CD1c-positive myeloid dendritic cell (primary cell): ENCODE measurements around the gene GRK7.
A peak's percentile ranks its signal among the peaks of the same experiment; 100 is the strongest.
"Not testable (repeated sequence)": the region's sequence is repeated elsewhere in the genome, so short reads cannot be mapped to it uniquely, and the experiment has no call there.

Experiments used
- DNase-seq: peaks from one replicate; pipeline ENCODE4 v3.0.0-alpha.2; 2016; ENCODE audit errors: extremely low spot score

The GRK7 gene

DNA sequence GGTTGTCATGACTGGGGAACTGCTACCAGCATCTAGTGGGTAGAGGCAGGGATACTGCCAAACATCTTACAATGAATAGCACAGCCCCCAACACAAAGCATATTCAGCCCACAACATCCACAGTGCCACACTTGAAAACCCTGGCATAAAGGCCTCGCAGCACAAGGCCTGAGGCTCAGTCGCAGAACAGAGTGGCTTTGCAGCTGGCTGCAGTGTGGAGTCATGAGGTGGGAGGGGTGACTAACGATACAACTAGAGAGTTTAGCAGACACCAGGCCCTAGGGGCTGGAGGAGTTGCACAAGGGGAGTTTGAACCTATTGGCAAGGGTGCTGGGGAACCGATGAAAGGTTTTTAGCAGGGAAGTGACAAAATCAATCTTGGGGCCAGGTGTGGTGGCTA lies 32.1 kb downstream of the GRK7 start:
- DNase-seq, result no peak

DNA sequence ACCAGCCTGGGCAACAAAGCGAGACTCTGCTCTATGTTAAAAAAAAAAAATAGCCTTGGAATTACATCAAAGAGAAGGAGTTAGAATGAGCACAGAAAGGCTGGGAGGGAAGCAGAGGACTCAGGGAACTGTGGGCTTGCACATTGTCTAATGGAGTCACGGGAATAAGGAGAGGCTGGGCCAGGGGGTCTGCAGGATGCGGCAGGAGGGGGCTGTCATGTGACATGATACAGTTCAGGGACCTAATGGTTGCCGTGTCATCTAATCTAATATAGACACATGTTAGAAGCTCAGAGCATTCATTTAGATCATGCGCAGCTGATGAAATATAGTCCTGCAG lies 32.5 kb downstream of the GRK7 start:
- DNase-seq, result no peak

DNA sequence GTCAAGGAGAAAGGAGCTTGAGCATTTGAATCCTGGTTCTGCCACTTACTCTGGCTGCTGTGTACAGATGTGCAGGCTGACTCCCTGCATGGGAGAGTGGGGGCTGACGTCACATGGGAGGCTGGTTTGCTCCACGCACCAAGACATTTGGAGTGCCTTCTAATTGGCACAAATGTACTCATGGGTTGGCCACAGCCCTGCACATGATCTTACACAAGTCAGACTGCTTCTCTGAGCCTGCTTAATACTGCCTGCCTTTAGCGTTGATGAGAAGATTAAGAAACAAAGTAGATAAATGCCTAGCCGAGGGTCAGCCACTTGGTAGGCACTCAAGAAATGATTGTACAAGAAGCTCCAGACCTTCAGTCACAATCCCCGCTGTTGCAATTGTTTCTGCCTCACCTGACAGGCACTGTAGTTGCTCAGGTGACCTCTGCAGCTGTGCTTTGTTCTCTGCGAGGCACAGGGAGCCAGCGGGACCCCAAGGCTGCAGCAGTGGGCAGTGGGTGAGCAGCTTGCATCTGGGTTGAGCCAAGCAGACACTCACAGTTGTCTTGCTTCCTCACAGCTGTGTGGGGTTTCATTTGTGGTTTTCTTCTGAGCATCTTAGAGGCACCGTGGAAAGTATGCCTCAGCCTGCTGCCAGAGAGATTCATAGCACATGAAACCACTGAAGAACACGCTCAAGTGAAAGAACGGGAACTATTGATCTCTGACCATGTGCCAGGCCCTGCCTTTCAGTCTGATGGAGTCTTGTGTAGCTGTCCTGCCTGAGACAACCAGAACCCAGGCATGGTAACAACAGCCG lies 33.1 kb downstream of the GRK7 start:
- DNase-seq, result peak; percentile 66

DNA sequence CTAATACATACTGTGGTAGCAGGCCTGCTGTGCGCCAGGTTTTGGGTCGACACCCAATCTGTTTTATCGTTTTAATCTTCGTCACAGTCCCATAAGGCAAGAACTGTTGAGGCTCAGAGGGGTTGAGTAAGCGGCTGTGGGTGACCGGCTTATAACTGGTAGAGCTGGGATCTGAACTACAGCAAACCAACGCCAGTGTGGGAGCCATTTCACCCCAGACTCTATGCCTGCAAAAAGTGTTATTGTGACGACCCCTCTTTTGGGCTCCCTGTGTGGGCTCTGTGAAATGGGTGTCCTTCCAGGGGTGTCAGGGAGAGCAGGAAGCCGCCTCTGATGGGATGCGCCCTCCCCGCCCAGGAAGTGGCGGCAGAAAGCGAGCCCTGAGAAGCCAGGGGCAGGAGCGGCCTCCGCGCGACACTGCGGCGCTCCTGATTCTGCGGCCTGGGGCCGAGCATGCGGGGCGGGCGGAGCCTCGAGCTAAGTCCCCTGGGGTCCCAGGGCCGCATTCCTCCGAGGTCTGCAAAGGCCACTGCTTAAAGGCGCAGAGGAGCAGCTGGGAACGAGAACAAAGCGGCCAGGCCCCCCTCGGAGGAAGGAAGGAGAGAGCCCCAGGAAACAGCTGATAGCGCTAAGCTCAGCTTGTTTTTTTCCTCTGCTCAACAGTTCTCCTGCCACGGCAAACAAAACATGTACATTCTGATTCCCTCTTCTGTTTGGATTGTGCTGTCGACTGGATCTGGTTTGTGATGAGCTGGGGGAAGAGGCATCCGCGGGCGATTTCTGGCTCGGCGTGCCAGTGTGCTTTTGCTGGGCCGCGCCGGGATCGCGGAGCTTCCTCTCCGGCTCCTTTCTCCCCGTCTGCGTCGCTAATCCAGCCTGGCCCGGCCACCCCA lies 33.9 kb downstream of the GRK7 start:
- peak; percentile 26 for DNase-seq

DNA sequence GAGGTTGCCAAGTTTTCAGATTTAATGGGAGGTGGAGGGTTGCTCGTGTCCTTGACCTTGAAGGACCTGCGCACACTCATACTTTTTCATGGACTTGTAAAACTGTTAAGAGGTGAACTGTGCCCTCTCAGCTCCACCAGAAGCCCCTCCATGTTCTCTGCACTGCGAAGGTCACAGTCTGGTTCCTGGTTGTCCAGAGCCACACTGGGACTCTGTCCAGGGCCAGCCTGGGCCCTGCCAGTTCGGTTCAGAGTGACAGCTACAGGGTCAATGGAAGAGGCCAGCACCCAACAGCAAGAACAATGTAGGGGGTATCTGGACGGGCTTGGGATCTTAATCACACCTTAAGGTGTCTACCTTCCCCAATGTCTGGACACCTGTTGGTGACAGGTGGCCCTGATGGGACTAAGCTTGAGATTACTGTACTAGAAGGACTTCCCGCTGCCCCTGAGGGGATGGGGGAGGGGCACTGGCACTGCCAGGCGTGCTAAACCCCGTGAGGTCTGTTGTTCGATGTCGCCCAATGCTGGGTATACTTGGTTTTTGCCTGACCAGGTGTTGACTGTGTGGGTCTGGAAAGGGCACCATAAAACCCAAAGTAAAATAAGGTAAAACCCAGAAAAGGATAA lies 34.7 kb downstream of the GRK7 start:
- no peak for DNase-seq

DNA sequence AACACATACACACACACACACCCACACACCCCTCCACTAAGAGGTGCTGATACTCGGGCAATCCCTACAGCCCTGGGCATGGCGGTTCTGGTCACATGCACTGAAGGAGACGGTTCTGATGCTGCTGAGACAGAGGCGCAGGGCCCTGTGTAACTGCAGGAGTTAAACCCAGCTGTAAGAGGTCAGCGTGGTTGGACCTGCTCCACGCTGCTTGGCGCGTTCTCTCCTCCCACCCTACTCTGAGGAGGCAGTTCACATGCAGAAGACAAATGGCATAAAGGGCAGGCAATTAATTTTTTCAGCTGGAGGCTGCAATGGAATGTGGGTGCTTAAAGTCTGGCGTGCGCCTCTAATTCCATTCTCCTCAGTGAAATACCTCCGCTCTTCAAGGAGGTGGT lies 35.2 kb downstream of the GRK7 start:
- DNase-seq, result no peak

DNA sequence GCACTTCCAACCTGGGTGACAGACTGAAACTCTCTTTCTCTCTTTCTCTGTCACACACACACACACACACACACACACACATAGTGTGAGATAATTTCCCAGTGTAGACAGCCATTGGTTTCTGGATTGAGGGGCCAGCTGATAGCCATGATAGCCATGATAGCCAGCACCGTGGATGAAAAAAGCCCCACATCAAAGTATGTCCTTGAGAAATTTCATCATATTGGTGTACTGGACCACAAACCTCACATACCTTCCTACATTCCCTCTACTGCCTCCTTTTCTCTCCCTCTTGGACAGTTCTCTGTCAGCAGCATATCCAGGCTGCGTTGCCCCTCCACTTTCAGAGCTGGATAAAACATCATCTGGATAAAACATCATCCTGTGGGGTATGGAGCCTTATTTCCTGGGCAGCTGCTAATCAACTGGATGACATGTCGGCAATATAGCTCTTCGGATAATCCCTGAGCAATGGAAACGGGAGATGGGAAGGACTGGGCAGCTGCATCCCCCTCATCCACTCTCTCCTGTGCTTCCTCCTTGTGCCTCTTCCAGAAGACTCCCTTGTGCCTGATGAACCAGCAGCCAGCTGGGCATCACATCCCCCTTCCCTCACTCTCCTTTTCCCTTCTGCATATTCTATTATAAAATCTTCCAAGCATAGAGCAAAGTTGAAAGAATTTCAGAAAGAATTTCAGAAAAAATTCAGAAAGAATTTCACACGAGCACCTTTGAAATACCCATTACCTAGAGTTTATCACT lies 39.3 kb downstream of the GRK7 start:
- no peak for DNase-seq

DNA sequence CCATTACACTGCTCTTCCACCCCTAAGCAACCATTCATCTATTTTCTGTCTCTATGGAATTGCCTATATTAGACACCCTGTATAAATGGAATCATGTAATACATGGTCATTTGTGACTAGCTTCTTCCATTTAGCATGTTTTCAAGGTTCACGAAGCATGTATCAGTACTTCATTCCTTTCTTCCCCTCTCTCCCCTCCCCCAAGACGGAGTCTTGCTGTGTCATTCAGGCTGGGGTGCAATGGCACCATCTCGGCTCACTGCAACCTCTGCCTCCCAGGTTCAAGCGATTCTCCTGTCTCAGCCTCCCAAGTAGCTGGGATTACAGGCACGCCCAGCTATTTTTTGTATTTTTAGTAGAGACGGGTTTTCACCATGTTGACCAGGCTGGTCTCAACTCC lies 40.3 kb downstream of the GRK7 start:
- not testable (repeated sequence) for DNase-seq

DNA sequence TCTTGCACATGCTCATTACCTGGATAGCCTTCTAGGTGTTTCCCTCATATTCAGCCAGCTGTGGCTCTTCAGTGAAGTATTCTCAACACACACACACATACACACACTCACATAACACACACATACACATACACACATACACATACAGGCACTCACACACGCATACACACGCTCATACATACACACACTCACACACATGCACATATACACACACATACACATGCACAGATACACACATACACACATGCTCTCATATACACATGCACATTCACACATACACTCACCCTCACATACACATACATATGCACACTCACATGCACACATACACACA lies 41.2 kb downstream of the GRK7 start:
- no peak for DNase-seq

DNA sequence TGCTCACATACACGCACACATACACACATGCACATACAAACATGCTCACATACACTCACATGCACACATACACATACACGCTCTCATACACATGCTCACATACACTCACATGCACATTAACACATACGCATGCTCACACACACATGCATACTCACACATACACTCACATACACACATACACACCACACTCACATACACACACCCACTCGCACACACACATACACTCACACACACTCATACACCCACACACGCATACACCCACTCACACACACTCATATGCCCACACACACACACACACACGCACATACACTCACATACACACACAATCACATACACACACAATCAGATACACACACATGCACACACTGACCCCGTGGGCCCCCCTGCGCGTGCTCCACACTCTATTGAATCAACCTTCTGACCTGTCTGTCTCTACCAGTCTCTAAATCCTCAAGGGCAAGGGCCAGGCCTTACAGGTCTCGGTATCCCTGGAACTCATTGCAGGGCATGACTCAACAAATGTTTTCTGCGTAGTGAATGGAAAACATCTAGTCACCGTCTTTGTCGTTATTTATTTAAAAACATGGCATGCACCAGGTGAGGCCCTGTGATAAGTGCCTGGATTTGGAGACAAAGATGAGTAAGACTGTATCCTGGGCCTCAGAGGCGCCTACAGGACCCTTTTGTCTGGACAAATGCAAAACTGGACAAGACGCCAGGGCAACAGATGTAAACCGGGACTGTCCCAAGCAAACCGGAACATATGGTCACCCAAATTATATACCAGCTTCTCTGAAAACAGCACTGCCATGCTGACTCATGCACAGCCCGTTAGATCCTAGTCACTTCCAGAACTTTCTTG lies 41.8 kb downstream of the GRK7 start:
- no peak for DNase-seq

DNA sequence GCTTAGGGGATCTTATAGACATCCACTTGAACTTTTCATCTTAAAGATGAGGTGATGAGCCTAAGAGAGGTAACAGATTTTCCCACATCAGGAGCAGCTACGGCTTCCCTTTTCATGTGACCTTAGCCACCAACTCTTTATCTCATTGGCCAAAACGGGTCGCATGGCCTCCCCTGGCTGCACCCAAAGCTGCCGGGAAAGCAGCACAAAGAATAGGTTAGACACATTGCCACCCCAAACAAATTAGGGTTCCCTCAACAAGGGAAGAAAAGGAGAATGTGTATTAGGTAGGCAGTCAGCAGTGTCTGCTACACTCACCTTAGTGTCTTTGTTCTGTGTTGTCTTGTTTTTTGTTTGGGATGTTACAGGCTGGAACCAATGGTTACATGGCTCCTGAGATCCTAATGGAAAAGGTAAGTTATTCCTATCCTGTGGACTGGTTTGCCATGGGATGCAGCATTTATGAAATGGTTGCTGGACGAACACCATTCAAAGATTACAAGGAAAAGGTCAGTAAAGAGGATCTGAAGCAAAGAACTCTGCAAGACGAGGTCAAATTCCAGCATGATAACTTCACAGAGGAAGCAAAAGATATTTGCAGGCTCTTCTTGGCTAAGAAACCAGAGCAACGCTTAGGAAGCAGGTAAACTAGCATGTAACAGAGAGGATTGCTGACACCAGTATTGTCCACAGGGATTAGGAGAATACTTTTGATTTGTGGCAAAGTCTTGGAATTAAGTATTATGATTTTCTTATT lies 44.2 kb downstream of the GRK7 start:
- no peak for DNase-seq

DNA sequence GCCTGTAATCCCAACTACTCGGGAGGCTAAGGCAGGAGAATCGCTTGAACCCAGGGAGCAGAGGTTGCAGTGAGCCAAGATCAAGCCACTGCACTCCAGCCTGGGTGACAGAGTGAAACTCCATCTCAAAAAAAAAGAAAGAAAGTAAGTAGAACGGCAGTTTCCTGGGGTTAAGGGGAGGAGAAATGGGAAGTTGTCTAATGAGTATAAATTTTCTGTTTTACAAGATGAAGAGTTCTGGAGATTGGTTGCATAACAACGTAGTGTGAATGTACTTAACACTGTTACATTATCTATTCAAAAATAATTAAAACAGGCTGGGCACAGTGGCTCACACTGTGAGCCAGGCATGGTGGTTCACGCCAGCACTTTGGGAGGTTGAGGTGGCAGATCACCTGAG lies 45.4 kb downstream of the GRK7 start:
- DNase-seq, result no peak

DNA sequence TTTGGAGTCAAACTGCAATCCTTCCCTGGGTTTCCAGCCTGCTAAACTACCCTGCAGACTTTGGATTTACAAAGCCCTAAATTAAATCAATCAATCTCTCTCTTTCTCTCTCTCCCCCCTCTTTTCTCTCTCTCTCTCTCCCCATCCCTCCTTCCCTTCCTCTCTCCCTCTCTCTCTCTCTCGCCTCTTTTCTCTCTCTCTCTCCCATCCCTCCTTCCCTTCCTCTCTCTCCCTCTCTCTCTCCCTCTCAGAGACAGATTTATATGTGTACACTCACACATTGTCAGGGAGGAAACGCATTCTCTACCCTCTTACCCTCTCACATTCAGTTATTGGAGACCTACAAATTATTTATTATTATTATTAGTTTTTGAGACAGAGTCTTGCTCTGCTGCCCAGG lies 47.0 kb downstream of the GRK7 start:
- DNase-seq, result no peak

DNA sequence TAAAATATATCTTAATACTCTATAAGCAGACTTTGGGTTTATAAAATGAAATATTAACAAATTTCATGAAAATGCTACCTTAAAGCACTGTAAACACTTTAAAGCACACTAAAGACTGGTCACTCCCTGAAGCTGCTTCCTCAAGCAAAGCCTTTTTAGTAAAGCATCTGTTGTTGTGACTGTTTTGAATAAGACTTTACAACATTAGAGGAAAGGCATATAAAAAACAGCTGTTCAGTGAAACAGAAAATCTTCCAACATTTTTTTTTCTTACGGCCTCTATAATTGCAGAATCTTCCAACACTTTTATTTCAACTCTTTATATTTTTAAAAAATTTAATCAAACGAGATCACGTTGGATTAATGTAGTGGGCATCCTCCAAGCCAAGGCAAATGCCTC lies 48.1 kb downstream of the GRK7 start:
- no peak for DNase-seq

DNA sequence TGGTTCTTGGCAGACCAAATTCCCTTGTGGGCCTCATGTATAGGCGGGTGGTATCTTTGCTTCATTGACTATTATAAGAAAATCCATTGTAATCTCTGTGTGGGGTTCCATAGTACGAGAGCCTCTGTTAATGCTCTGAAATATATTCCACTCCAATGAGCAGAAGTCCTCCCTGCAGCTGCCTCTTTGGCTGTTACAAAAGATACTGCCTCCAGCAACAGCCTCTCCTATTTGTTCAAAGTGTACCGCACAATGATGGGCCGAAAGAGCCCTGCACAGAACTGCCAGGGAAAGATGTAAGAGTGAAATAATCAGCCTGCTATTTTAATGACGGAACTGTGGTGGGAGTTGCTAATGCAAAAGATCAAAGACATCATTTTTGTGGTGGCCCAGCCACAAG lies 48.9 kb downstream of the GRK7 start:
- DNase-seq, result no peak

DNA sequence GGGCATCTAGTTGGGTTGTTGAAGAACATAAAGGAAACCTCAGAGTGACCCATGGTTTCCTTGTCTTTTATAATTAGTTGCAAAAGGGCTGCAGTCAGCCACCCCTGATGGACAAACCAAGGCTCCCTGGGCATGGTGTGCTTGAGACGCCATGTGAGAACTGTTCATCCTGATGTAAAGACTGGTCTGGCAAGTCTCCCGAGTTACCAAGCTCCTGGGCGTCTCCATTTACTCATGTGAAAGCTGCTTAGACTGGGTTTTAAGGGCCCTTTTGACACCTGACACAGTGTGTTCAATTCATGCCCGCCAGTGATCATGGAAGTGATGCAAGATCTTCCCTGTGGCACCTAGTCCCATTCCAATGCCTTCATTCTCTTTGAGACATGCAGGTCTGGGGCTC lies 49.4 kb downstream of the GRK7 start:
- DNase-seq, result no peak
